B cell (primary cell): Measurements from ENCODE around the gene S100A9. TPM values are rescaled to one million over a fixed set of nuclear protein-coding genes. Genes with fewer than 3 reads are reported as not detected.

Source experiments
- ATAC-seq: fragments of 200-7000 bp; cut with Tn5 transposase; one replicate; pipeline ENCODE4 v1.10.0; 2021; ENCODE audit warnings: low read depth, mild to moderate bottlenecking, moderate number of reproducible peaks, moderate library complexity
- CTCF ChIA-PET: fragments of 350-600 bp; sonication (Branson Sonifier 250); formaldehyde crosslinking; loops from one replicate; lab custom pipeline; 2021; ENCODE audit warnings: antibody characterized with exemption, inconsistent platforms; lab: Charles Lee
- POLR2A ChIA-PET: fragments of 350-600 bp; sonication (Branson Sonifier 250); formaldehyde crosslinking; loops from one replicate; lab custom pipeline; 2021; ENCODE audit warnings: antibody characterized with exemption; lab: Charles Lee
- DNase-seq: peaks from one replicate; pipeline ENCODE4 v3.0.0; 2013
- H2AFZ ChIP-seq: 2 replicates; pipeline ENCODE4 v1.6.1; 2012; ENCODE audit warnings: mild to moderate bottlenecking, low read depth, low read length; ENCODE audit not compliant: insufficient read depth, poor library complexity, severe bottlenecking
- H3K27ac ChIP-seq, 2 donors: 1 replicate in 1 of 2; 2 replicates in 1 of 2; pipeline ENCODE4 v1.5.1; 2012 to 2013; ENCODE audit warnings: low read length in 2 of 2, mild to moderate bottlenecking in 2 of 2, moderate library complexity in 1 of 2
- H3K27me3 ChIP-seq, 4 experiments: fragments of 200-600 bp in 1 of 4; sonication (generic) in 1 of 4; replicated peaks in 1 of 4; 1 replicate in 2 of 4; 2 replicates in 2 of 4; pipeline versions ENCODE4 v1.6.1 to v1.7.0; 2013 to 2016; ENCODE audit warnings: low read length in 3 of 4, mild to moderate bottlenecking in 2 of 4, mixed read lengths in 1 of 4, moderate library complexity in 1 of 4; ENCODE audit not compliant: insufficient read depth in 4 of 4, control insufficient read depth in 3 of 4; ENCODE audit errors: control extremely low read depth in 1 of 4
- H3K36me3 ChIP-seq, 2 experiments: replicated peaks in 1 of 2; 1 replicate in 1 of 2; 2 replicates in 1 of 2; pipeline versions ENCODE4 v1.6.1 to v1.7.1; 2013; ENCODE audit warnings: low read length in 1 of 2; ENCODE audit not compliant: insufficient read depth in 2 of 2, control insufficient read depth in 1 of 2; ENCODE audit errors: control extremely low read depth in 1 of 2, extremely low read depth in 1 of 2
- H3K4me1 ChIP-seq, 2 donors: fragments of 200-600 bp in 1 of 2; sonication (generic) in 1 of 2; 1 replicate in 1 of 2; 2 replicates in 1 of 2; pipeline versions ENCODE4 v1.5.1 to v1.6.1; 2013 to 2017; ENCODE audit warnings: low read length in 2 of 2; ENCODE audit not compliant: control insufficient read depth in 2 of 2, insufficient read depth in 2 of 2
- H3K4me2 ChIP-seq: replicated peaks from 2 replicates; pipeline ENCODE3; 2012; ENCODE audit warnings: mild to moderate bottlenecking, low read depth, low read length; ENCODE audit not compliant: poor library complexity, severe bottlenecking
- H3K4me3 ChIP-seq, 5 experiments: fragments of 200-600 bp in 1 of 5; sonication (generic) in 1 of 5; 1 replicate in 3 of 5; 2 replicates in 2 of 5; pipeline versions ENCODE4 v1.5.1 to v1.7.0; 2011 to 2016; ENCODE audit warnings: low read length in 4 of 5, mild to moderate bottlenecking in 4 of 5, low read depth in 2 of 5, control low read depth in 1 of 5, moderate library complexity in 1 of 5; ENCODE audit not compliant: insufficient read depth in 1 of 5; ENCODE audit errors: control extremely low read depth in 1 of 5, extremely low read depth in 1 of 5
- H3K79me2 ChIP-seq: fragments of 200-600 bp; sonication (generic); one replicate; pipeline ENCODE4 v1.6.0; 2016; ENCODE audit warnings: low read length; ENCODE audit not compliant: control insufficient read depth, insufficient read depth
- H3K9ac ChIP-seq: fragments of 200-600 bp; sonication (generic); 2 replicates; pipeline ENCODE4 v1.6.1; 2017; ENCODE audit warnings: mild to moderate bottlenecking, low read length, moderate library complexity
- H3K9me3 ChIP-seq, 3 donors: one replicate each; pipeline versions ENCODE4 v1.6.1 to v1.7.1; 2013; ENCODE audit warnings: low read length in 2 of 3; ENCODE audit not compliant: control insufficient read depth in 2 of 3, insufficient read depth in 1 of 3; ENCODE audit errors: control extremely low read depth in 1 of 3
- H4K20me1 ChIP-seq: 2 replicates; pipeline ENCODE4 v1.6.0; 2012; ENCODE audit warnings: mild to moderate bottlenecking, low read length; ENCODE audit not compliant: insufficient read depth, control insufficient read depth, poor library complexity, severe bottlenecking
- H3K27ac Mint-ChIP-seq: one replicate; pipeline ENCODE4 v1.8.0; 2021; ENCODE audit warnings: mixed read lengths
- H3K27me3 Mint-ChIP-seq: one replicate; pipeline ENCODE4 v1.8.0; 2021; ENCODE audit warnings: mixed read lengths
- H3K4me1 Mint-ChIP-seq: one replicate; pipeline ENCODE4 v1.8.0; 2021; ENCODE audit warnings: mixed read lengths
- H3K4me3 Mint-ChIP-seq: one replicate; pipeline ENCODE4 v1.8.0; 2021; ENCODE audit warnings: mixed read lengths
- H3K9me3 Mint-ChIP-seq: one replicate; pipeline ENCODE4 v1.8.0; 2022; ENCODE audit warnings: mixed read lengths; ENCODE audit not compliant: insufficient read depth
- CTCF ChIP-seq: fragments of 200-600 bp; IDR thresholded peaks from one replicate; pipeline ENCODE4 v1.8.0; 2022; ENCODE audit warnings: antibody characterized with exemption, mild to moderate bottlenecking
- EZH2 ChIP-seq: IDR thresholded peaks from 2 replicates; pipeline ENCODE4 v1.6.1; 2012; ENCODE audit warnings: borderline replicate concordance, low read depth, mild to moderate bottlenecking, moderate library complexity, low read length; ENCODE audit not compliant: insufficient read depth, poor library complexity, severe bottlenecking
- WGBS: methylation state at CpG from one replicate; pipeline ENCODE4 v1.1.5; 2013; ENCODE audit warnings: missing lambda C conversion rate; ENCODE audit not compliant: insufficient coverage; 5-methylcytosine and 5-hydroxymethylcytosine counted together
- intact Hi-C: fragments of 100-400 bp; cut with micrococcal nuclease; formaldehyde crosslinking; loops from one replicate; pipeline ENCODE4 v1.10.0; 2022
- polyA plus RNA-seq: library from polyadenylated mRNA; depleted of rRNA; stranded (reverse); fragments of >200 nt; gene quantifications from 2 replicates; pipeline ENCODE4 v1.2.3, GENCODE V29; 2012
- total RNA-seq, 2 donors: library from RNA; stranded (reverse); fragments of 120-200 nt in 1 of 2; gene quantifications; 1 replicate in 1 of 2; 2 replicates in 1 of 2; pipeline versions ENCODE4 v1.2.3 to v1.2.4, GENCODE V29; 2013 to 2022

The S100A9 gene
- total and polyA plus RNA-seq, 2 donors (not counting 1 experiment from before 2014, with no cell fraction given) = 4.2 to 66.6 TPM

- Histone ChIP-seq H3K9me3 (no peaks in the 10 kb centered on the region), H3K4me1 (no peaks in the 10 kb centered on the region), H3K36me3 (no peaks in the 10 kb centered on the region), H4K20me1 (no peaks in the 10 kb centered on the region), H3K27ac (no peak overlapping the region), H3K27me3 (peaks cover 0 to 4% (median 0%) of the 10 kb centered on the region in 4 experiments), H2AFZ (no peak overlapping the region), H3K4me3 (no peak overlapping the region), H3K4me2 (no peak overlapping the region), H3K79me2 (no peaks in the 10 kb centered on the region), H3K9ac (no peak overlapping the region)
- Mint-ChIP-seq H3K4me3 (no peak overlapping the region), H3K27me3 (peaks cover 41% of the 10 kb centered on the region), H3K4me1 (no peaks in the 10 kb centered on the region), H3K27ac (no peak overlapping the region), H3K9me3 (no peaks in the 10 kb centered on the region)
- CTCF ChIA-PET = no interaction called here
- POLR2A ChIA-PET = no interaction called here
- intact Hi-C loops = no loop called here
- DNase-seq = no peak
- ATAC-seq = no peak
- WGBS = 79% methylated on average over 2 of the region's 6 CpGs
- TF ChIP-seq CTCF = no peak
- no peak for TF ChIP-seq EZH2
Measured at GRCh38 chr1:153395776-153396175, 38.1 kb downstream of the S100A9 start.

GRCh38 chr1:153396461-153396860 lies 38.8 kb downstream of the S100A9 start:
- Mint-ChIP-seq H3K27ac (no peak overlapping the region), H3K9me3 (no peaks in the 10 kb centered on the region), H3K4me1 (no peaks in the 10 kb centered on the region), H3K27me3 (peaks cover 44% of the 10 kb centered on the region), H3K4me3 (no peak overlapping the region)
- ATAC-seq (no peak), DNase-seq (no peak)
- no peak overlapping the region for H3K27ac ChIP-seq
- TF ChIP-seq EZH2 (no peak), CTCF (no peak)
- H3K36me3 ChIP-seq = no peaks in the 10 kb centered on the region
- no peak overlapping the region for H3K9ac ChIP-seq
- no peaks in the 10 kb centered on the region for H4K20me1 ChIP-seq
- peaks cover 0 to 4% (median 0%) of the 10 kb centered on the region in 4 experiments for H3K27me3 ChIP-seq
- H3K79me2 ChIP-seq = no peaks in the 10 kb centered on the region
- no peaks in the 10 kb centered on the region for H3K9me3 ChIP-seq
- no peaks in the 10 kb centered on the region for H3K4me1 ChIP-seq
- POLR2A ChIA-PET = no interaction called here
- no peak overlapping the region for H3K4me3 ChIP-seq
- H3K4me2 ChIP-seq = no peak overlapping the region
- CTCF ChIA-PET = no interaction called here
- H2AFZ ChIP-seq = no peak overlapping the region
- WGBS = 80% methylated on average over 2 of the region's 6 CpGs
- intact Hi-C loops = no loop called here
